ENCODE data around the gene CIB4.

The CIB4 gene

DNA sequence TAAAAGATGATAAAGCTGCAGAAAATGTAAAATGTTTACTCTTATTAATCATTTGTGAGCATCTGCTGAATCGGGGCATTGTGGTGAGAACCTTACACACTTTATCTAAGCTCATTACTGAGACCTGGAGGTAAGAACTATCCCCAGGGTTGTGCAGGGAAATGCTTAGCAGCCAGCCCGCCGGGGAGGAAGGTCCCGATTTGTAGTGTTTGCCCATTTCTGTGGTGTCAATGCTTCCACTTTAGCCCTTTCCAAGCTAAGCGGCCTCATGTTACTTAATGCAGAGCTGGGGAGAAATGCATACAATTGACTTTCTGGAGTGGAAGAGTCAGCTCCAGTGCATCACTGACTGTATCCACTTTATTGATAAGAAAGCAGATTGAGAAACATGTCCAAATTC, 30.5 kb upstream of the CIB4 start:
- no peak for TF ChIP-seq CREB1 (IDR thresholded peaks at IDR 0.05; ENCODE audit: low read depth)
- no peak for TF ChIP-seq TCF12 (IDR thresholded peaks at IDR 0.05; ENCODE audit: low read depth)
- TF ChIP-seq ZBTB7A (IDR thresholded peaks at IDR 0.05; ENCODE audit: low read depth), result no peak
- TF ChIP-seq TAF1 (IDR thresholded peaks at IDR 0.05; ENCODE audit: low read depth), result no peak
- TF ChIP-seq CEBPB (IDR thresholded peaks at IDR 0.05), result no peak
- no peak for TF ChIP-seq EP300 (IDR thresholded peaks at IDR 0.05; ENCODE audit: borderline replicate concordance)
- TF ChIP-seq, protein P1, sequence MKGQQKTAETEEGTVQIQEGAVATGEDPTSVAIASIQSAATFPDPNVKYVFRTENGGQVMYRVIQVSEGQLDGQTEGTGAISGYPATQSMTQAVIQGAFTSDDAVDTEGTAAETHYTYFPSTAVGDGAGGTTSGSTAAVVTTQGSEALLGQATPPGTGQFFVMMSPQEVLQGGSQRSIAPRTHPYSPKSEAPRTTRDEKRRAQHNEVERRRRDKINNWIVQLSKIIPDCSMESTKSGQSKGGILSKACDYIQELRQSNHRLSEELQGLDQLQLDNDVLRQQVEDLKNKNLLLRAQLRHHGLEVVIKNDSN (IDR thresholded peaks at IDR 0.05), result no peak
- no peak for TF ChIP-seq TEAD4 (IDR thresholded peaks at IDR 0.05)
- TF ChIP-seq, protein P2, sequence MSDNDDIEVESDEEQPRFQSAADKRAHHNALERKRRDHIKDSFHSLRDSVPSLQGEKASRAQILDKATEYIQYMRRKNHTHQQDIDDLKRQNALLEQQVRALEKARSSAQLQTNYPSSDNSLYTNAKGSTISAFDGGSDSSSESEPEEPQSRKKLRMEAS (IDR thresholded peaks at IDR 0.05), result no peak
- TF ChIP-seq EGR1 (IDR thresholded peaks at IDR 0.05), result no peak
- TF ChIP-seq RAD21 (IDR thresholded peaks at IDR 0.05; ENCODE audit: low read depth), result no peak
- no peak for TF ChIP-seq YY1 (IDR thresholded peaks at IDR 0.05; ENCODE audit: low read depth)
- TF ChIP-seq NFIC (IDR thresholded peaks at IDR 0.05), result no peak
- TF ChIP-seq FOXM1 (IDR thresholded peaks at IDR 0.05; ENCODE audit: borderline replicate concordance, low read depth), result no peak

DNA sequence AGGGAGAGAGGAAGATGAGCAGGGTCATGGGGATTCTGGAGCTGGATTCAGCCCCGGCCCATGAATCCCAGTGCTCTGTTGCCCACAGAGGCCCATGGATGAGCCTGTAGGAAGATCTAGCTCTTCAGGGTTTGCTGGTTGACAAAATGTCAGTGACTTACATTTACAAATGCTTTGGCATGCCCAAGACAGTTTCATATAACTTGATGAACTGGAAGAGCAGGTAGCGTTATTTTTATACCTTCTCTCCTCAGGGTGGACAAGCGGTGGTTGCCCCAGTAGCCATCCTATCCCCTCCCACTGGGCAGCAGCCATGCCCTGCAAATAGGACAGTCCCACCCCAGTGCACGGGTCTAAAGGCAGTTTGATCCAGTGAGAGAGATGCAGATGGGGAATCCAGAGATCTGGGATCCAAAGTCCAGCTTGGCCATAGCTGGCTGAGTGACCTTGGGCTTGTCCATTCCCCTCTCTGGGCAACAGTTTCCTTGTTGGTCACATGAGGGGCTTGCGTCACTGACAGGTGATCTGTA, 29.8 kb upstream of the CIB4 start:
- TF ChIP-seq EP300 (IDR thresholded peaks at IDR 0.05; ENCODE audit: borderline replicate concordance) (no peak), YY1 (IDR thresholded peaks at IDR 0.05; ENCODE audit: low read depth) (no peak), NFIC (IDR thresholded peaks at IDR 0.05) (no peak), CEBPB (IDR thresholded peaks at IDR 0.05) (no peak), EGR1 (IDR thresholded peaks at IDR 0.05) (no peak), ZBTB7A (IDR thresholded peaks at IDR 0.05; ENCODE audit: low read depth) (no peak)
- TF ChIP-seq, protein P1 (IDR thresholded peaks at IDR 0.05), result peak; percentile 26; the same call in 1 of the 2 replicates

DNA sequence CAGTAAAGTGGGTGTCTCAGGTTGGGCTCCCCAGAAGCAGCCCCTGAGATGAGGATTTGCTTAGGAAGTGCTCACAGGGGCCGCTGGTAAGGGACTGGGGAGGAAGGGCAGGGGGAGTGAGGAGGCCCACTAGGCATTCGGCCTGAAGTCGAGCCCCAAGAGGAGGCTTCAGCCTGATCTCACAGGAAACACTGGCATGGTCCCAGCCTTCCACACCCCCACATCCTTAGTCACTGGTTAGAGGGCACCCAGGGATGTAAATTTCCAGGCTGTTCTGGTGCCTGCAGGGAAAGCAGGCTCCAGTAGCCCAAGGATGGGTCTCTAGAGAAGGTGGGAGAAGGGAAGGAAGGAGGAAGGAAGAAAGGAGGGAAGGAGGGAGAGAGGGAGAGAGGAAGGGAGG, 29.0 kb upstream of the CIB4 start:
- TF ChIP-seq EGR1 (IDR thresholded peaks at IDR 0.05) (no peak), TEAD4 (IDR thresholded peaks at IDR 0.05) (no peak), EP300 (IDR thresholded peaks at IDR 0.05; ENCODE audit: borderline replicate concordance) (no peak), RAD21 (IDR thresholded peaks at IDR 0.05; ENCODE audit: low read depth) (no peak), NFIC (IDR thresholded peaks at IDR 0.05) (no peak), CREB1 (IDR thresholded peaks at IDR 0.05; ENCODE audit: low read depth) (no peak), TCF12 (IDR thresholded peaks at IDR 0.05; ENCODE audit: low read depth) (no peak), YY1 (IDR thresholded peaks at IDR 0.05; ENCODE audit: low read depth) (no peak)
- TF ChIP-seq, protein P2 (IDR thresholded peaks at IDR 0.05), result no peak
- TF ChIP-seq, protein P1 (IDR thresholded peaks at IDR 0.05), result no peak

DNA sequence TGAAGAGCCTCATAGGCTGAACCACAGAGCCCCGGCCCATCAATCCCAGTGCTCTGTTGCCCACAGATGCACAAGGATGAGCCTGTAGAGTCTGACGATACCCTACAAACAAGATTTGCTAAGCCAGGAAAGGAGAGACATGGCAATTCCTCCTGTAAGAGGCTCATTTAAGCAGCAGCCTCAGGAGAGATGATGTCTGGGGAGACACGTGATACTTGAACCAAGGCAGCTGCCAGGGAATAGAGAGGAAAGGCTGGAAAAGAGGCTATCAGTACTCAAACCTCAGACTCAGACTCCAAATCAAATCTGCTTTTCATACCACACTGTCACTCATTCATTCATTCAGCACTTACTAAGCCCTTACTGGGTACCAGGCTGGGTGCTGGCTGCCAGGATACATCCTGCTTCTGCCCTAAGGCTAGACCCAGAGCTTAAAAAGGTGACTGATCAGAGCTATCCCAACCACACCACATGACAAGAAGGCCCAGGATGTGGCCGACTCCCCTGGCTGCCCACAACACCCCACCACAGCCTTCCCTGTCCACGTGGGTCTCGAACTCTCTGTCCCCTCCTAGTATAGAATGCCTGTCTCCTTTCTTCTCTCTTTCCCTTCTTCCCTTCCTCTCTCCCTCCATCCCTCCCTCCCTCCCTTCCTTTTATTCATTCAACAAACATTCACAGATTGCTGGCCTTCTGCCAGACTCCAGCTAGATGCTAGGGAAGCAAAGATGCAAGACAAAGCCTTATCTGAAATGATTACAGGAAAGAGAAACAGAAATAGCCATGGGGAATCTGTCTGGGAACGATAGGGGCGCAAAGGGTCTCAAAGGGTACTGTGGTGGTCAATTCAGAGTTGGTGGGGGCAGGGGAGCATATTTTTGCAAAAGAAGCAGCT, 27.9 kb upstream of the CIB4 start:
- TF ChIP-seq EP300 (IDR thresholded peaks at IDR 0.05; ENCODE audit: borderline replicate concordance) (no peak), CREB1 (IDR thresholded peaks at IDR 0.05; ENCODE audit: low read depth) (no peak), RAD21 (IDR thresholded peaks at IDR 0.05; ENCODE audit: low read depth) (no peak), EGR1 (IDR thresholded peaks at IDR 0.05) (no peak), NFIC (IDR thresholded peaks at IDR 0.05) (no peak), TCF12 (IDR thresholded peaks at IDR 0.05; ENCODE audit: low read depth) (no peak)
- TF ChIP-seq, protein P1 (IDR thresholded peaks at IDR 0.05), result no peak
- TF ChIP-seq, protein P3, sequence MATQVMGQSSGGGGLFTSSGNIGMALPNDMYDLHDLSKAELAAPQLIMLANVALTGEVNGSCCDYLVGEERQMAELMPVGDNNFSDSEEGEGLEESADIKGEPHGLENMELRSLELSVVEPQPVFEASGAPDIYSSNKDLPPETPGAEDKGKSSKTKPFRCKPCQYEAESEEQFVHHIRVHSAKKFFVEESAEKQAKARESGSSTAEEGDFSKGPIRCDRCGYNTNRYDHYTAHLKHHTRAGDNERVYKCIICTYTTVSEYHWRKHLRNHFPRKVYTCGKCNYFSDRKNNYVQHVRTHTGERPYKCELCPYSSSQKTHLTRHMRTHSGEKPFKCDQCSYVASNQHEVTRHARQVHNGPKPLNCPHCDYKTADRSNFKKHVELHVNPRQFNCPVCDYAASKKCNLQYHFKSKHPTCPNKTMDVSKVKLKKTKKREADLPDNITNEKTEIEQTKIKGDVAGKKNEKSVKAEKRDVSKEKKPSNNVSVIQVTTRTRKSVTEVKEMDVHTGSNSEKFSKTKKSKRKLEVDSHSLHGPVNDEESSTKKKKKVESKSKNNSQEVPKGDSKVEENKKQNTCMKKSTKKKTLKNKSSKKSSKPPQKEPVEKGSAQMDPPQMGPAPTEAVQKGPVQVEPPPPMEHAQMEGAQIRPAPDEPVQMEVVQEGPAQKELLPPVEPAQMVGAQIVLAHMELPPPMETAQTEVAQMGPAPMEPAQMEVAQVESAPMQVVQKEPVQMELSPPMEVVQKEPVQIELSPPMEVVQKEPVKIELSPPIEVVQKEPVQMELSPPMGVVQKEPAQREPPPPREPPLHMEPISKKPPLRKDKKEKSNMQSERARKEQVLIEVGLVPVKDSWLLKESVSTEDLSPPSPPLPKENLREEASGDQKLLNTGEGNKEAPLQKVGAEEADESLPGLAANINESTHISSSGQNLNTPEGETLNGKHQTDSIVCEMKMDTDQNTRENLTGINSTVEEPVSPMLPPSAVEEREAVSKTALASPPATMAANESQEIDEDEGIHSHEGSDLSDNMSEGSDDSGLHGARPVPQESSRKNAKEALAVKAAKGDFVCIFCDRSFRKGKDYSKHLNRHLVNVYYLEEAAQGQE (IDR thresholded peaks at IDR 0.05; ENCODE audit: low read depth), result no peak

DNA sequence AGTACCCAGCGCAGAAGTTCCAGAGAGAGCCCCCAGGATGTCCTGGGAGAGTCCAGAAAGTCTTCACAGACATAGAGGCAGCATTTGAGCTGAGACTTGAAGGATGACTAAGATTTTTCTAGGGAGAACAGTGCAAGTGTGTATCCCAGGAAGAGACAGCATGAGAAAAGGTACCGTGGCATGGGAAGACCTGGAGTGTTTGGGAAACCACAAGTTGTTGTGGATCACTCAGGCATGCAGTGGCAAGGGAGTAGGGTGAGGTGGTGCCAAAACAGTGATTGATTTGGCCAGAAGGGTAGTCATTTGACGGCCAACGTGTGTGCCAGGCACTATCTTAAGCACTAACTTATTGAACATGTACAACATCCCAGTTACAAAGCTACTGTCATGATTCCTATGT, 26.9 kb upstream of the CIB4 start:
- no peak for TF ChIP-seq TAF1 (IDR thresholded peaks at IDR 0.05; ENCODE audit: low read depth)
- TF ChIP-seq TEAD4 (IDR thresholded peaks at IDR 0.05), result no peak
- TF ChIP-seq EP300 (IDR thresholded peaks at IDR 0.05; ENCODE audit: borderline replicate concordance), result no peak
- TF ChIP-seq, protein P3 (IDR thresholded peaks at IDR 0.05; ENCODE audit: low read depth), result no peak
- no peak for TF ChIP-seq CREB1 (IDR thresholded peaks at IDR 0.05; ENCODE audit: low read depth)
- TF ChIP-seq, protein P1 (IDR thresholded peaks at IDR 0.05), result no peak
- TF ChIP-seq CEBPB (IDR thresholded peaks at IDR 0.05), result no peak
- TF ChIP-seq EGR1 (IDR thresholded peaks at IDR 0.05), result no peak
- TF ChIP-seq, protein P2 (IDR thresholded peaks at IDR 0.05), result no peak
- no peak for TF ChIP-seq NFIC (IDR thresholded peaks at IDR 0.05)
- no peak for TF ChIP-seq FOXM1 (IDR thresholded peaks at IDR 0.05; ENCODE audit: borderline replicate concordance, low read depth)
- TF ChIP-seq YY1 (IDR thresholded peaks at IDR 0.05; ENCODE audit: low read depth), result no peak
- TF ChIP-seq RAD21 (IDR thresholded peaks at IDR 0.05; ENCODE audit: low read depth), result no peak
- TF ChIP-seq ZBTB7A (IDR thresholded peaks at IDR 0.05; ENCODE audit: low read depth), result no peak
- TF ChIP-seq TCF12 (IDR thresholded peaks at IDR 0.05; ENCODE audit: low read depth), result no peak
